GM12878 (cell line): Measurements from ENCODE around the gene PANX2. TPM values are rescaled to one million over a fixed set of nuclear protein-coding genes. Genes with fewer than 3 reads are reported as not detected.
A peak's percentile ranks its signal among the peaks of the same experiment; 100 is the strongest.

Experiments
- ATAC-seq: fragments of 200-7000 bp; cut with Tn5 transposase; 3 replicates; pipeline ENCODE4 v1.9.1; 2020; ENCODE audit warnings: mild to moderate bottlenecking, moderate library complexity
- BruUV-seq: library from RNA; stranded (reverse); fragments of 400-500 nt; replicated peaks from 2 replicates; lab custom pipeline; 2021; lab: Mats Ljungman, UMichigan
- CTCF ChIA-PET: fragments of 300-600 bp; sonication (Branson Sonifier 250); formaldehyde crosslinking; extraction: SDS; loops from one replicate; lab custom pipeline; 2021; ENCODE audit warnings: inconsistent platforms; lab: Yijun Ruan, JAX
- POLR2A ChIA-PET: fragments of 350-600 bp; formaldehyde crosslinking; extraction: SDS; loops from one replicate; lab custom pipeline; 2021; ENCODE audit warnings: inconsistent platforms; lab: Charles Lee
- RAD21 ChIA-PET: fragments of 300-600 bp; sonication (Branson Sonifier 250); formaldehyde crosslinking; loops from one replicate; lab custom pipeline; 2023; ENCODE audit warnings: antibody characterized with exemption; ENCODE audit not compliant: unreplicated experiment; lab: Charles Lee
- SMC1A ChIA-PET: fragments of 300-600 bp; sonication (Branson Sonifier 250); formaldehyde crosslinking; loops from one replicate; lab custom pipeline; 2023; ENCODE audit not compliant: unreplicated experiment, uncharacterized antibody; lab: Charles Lee
- DNase-seq: peaks from one replicate; pipeline ENCODE4 v3.0.0-alpha.2; 2011; ENCODE audit warnings: low read depth, low spot score
- FAIRE-seq: peaks from 3 replicates; lab custom pipeline; 2011; peaks lifted over from hg19 to GRCh38; lab: Jason Lieb, UNC
- H2AFZ ChIP-seq: 2 replicates; pipeline ENCODE4 v1.6.0; 2011; ENCODE audit warnings: low read depth, low read length, control low read depth; ENCODE audit not compliant: control insufficient read depth
- H3K27ac ChIP-seq: 2 replicates; pipeline ENCODE4 v1.5.1; 2011; ENCODE audit warnings: control low read depth; ENCODE audit not compliant: control insufficient read depth, insufficient read depth
- H3K27me3 ChIP-seq, 2 experiments: replicated peaks in 1 of 2; 2 replicates each; pipeline versions ENCODE4 v1.6.0 to v1.6.1; 2011; ENCODE audit warnings: low read length in 1 of 2; ENCODE audit not compliant: control insufficient read depth in 2 of 2, insufficient read depth in 2 of 2
- H3K36me3 ChIP-seq, 2 experiments: 2 replicates each; pipeline ENCODE4 v1.5.1; 2011; ENCODE audit warnings: low read length in 1 of 2; ENCODE audit not compliant: control insufficient read depth in 2 of 2, insufficient read depth in 2 of 2
- H3K4me1 ChIP-seq: 2 replicates; pipeline ENCODE4 v1.6.1; 2011; ENCODE audit warnings: mild to moderate bottlenecking, low read length, moderate library complexity, mixed read lengths; ENCODE audit not compliant: control insufficient read depth, insufficient read depth
- H3K4me2 ChIP-seq: 2 replicates; pipeline ENCODE4 v1.6.0; 2011; ENCODE audit warnings: control low read depth; ENCODE audit not compliant: control insufficient read depth, insufficient read depth
- H3K4me3 ChIP-seq: fragments of 200-600 bp; sonication (generic); 2 replicates; pipeline ENCODE4 v1.5.1; 2016
- H3K79me2 ChIP-seq: 2 replicates; pipeline ENCODE4 v1.6.0; 2011; ENCODE audit warnings: low read length; ENCODE audit not compliant: control insufficient read depth, insufficient read depth
- H3K9ac ChIP-seq: 2 replicates; pipeline ENCODE4 v1.8.0; 2011; ENCODE audit warnings: low read length, control low read depth, mixed read lengths; ENCODE audit not compliant: control insufficient read depth, insufficient read depth
- H3K9me3 ChIP-seq: replicated peaks from 3 replicates; pipeline ENCODE4 v1.5.1; 2011; ENCODE audit warnings: mild to moderate bottlenecking, low read length; ENCODE audit not compliant: control insufficient read depth, insufficient read depth
- H4K20me1 ChIP-seq: 2 replicates; pipeline ENCODE4 v1.6.0; 2011; ENCODE audit not compliant: control insufficient read depth, insufficient read depth
- DPF2 ChIP-seq: fragments of 450-650 bp; IDR thresholded peaks from 2 replicates; pipeline ENCODE4 v1.6.1; 2017; ENCODE audit warnings: mild to moderate bottlenecking
- EGR1 ChIP-seq, 2 experiments: IDR thresholded peaks; 1 replicate in 1 of 2; 2 replicates in 1 of 2; pipeline ENCODE4 v1.6.1; 2011 to 2012; ENCODE audit warnings: low read depth in 2 of 2, low read length in 2 of 2, borderline replicate concordance in 1 of 2, mild to moderate bottlenecking in 1 of 2, moderate library complexity in 1 of 2
- NFIC ChIP-seq: IDR thresholded peaks from 2 replicates; pipeline ENCODE4 v1.6.1; 2012; ENCODE audit warnings: low read depth, mild to moderate bottlenecking, inconsistent platforms, low read length, moderate library complexity
- PAX5 ChIP-seq: IDR thresholded peaks from 2 replicates; pipeline ENCODE4 v1.6.1; 2011; ENCODE audit warnings: low read depth, low read length, borderline replicate concordance
- POLR2AphosphoS2 ChIP-seq: IDR thresholded peaks from 2 replicates; pipeline ENCODE4 v1.6.1; 2011; ENCODE audit warnings: low read depth, mild to moderate bottlenecking, low read length, improper control_type of control experiment, moderate library complexity
- SRF ChIP-seq, 2 experiments: IDR thresholded peaks; 2 replicates each; pipeline ENCODE4 v1.6.1; 2011; ENCODE audit warnings: low read depth in 2 of 2, low read length in 2 of 2, mild to moderate bottlenecking in 1 of 2, moderate library complexity in 1 of 2
- TBL1XR1 ChIP-seq: IDR thresholded peaks from 2 replicates; pipeline ENCODE4 v1.6.1; 2012; ENCODE audit warnings: low read depth, low read length, improper control_type of control experiment
- WGBS: methylation state at CpG from one replicate; pipeline ENCODE4 v1.1.6; 2016; ENCODE audit warnings: low lambda C conversion rate; ENCODE audit not compliant: insufficient replicate concordance, insufficient coverage; ENCODE audit errors: missing lambda C conversion rate; 5-methylcytosine and 5-hydroxymethylcytosine counted together
- in situ Hi-C: fragments of 300-500 bp; cut with MboI; formaldehyde crosslinking; loops from 9 replicates; pipeline ENCODE4 v1.14.3; 2018; ENCODE audit warnings: mixed read lengths
- intact Hi-C: fragments of 100-400 bp; cut with micrococcal nuclease; formaldehyde crosslinking; loops from one replicate; pipeline ENCODE4 v1.14.2; 2022; ENCODE audit not compliant: unreplicated experiment
- polyA plus RNA-seq, 11 experiments: library from polyadenylated mRNA; depleted of rRNA in 4 of 11; unstranded in 6 of 11; stranded (reverse) in 5 of 11; fragments of >200 nt; fragmentation: Nextera tagmentation in 4 of 11; fragmentation: Illumina TruSeq in 1 of 11; extraction: Ambion mirVana in 4 of 11; extraction: Trizol in 1 of 11; gene quantifications; 1 replicate in 1 of 11; 2 replicates in 10 of 11; pipeline versions ENCODE4 v1.2.1 to v1.2.3, GENCODE V29; 2011 to 2016; ENCODE audit warnings: inconsistent platforms in 2 of 11, missing spikeins in 2 of 11, low read depth in 1 of 11
- total RNA-seq, 4 experiments: library from RNA; depleted of rRNA in 3 of 4; stranded (reverse); fragments of >200 nt in 3 of 4; fragmentation: Illumina TruSeq in 1 of 4; extraction: Trizol in 1 of 4; gene quantifications; 2 replicates each; pipeline versions ENCODE4 v1.2.1 to v1.2.3, GENCODE V29; 2013 to 2021
- TF ChIP-seq, protein P1 (sequence below): IDR thresholded peaks from 2 replicates; pipeline ENCODE4 v1.6.1; 2012; ENCODE audit warnings: low read length, inconsistent platforms
- TF ChIP-seq, protein P2 (sequence below): IDR thresholded peaks from 2 replicates; pipeline ENCODE4 v1.6.1; 2011; ENCODE audit warnings: low read depth, low read length, improper control_type of control experiment, borderline replicate concordance
- TF ChIP-seq, protein P3 (sequence below): fragments of 450-650 bp; conservative IDR thresholded peaks from 2 replicates; pipeline ENCODE4 v1.6.1; 2017; ENCODE audit warnings: mild to moderate bottlenecking, moderate library complexity
- TF ChIP-seq, protein P4 (sequence below): fragments of 450-650 bp; IDR thresholded peaks from 2 replicates; pipeline ENCODE4 v1.6.1; 2016; ENCODE audit warnings: mild to moderate bottlenecking
- TF ChIP-seq, protein P5 (sequence below): fragments of 150-350 bp; IDR thresholded peaks from 2 replicates; pipeline ENCODE4 v1.6.1; 2016; ENCODE audit warnings: low read depth, low read length

PANX2 gene
- total and polyA plus RNA-seq, 10 of the 15 experiments (the other 5 are each of a cell fraction or from before 2014, with no cell fraction given), result 0.04 to 0.44 (median 0.17) TPM; not detected in 5

DNA sequence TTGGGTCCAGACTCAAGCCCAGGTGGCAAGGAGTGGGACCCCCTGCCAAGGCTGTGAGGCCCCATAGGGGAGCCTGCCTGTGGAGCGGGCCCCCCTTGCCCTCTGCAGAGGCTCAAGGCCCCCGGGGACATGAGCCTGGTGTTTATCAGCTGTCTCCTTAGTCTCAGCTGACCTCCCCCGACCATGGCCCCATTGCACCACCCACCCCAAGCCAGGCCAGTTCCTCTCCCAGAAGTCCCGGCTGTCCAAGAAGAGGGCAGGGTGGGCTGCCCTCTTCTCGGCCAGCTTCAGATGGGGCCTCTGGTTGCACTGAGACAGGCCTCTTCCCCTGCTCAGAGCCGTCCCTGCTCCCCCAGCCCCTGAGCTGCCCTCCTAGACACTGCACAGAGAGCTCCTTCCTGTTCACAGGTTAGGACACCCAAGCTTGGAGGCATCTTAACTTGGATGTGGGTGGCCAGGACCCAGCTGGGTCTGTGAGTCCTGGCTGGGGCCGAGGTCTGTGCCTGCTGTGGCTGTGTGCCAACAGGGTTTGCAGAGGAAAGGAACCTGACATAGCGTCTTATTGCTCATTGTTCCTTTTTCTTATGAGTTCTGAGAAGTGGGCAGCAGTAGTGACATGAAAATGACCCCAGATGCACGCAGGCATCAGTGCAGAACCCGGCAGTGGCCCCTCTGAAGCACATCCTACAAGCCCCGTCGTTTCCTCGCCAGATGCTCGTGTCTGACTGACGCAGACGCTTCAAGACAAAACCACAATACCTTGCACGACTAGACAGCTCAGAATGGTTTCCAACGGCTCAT, 20.6 kb downstream of the PANX2 start:
- H3K27ac ChIP-seq, result peak overlapping the region; percentile 98
- peak overlapping the region; percentile 89 for H3K9ac ChIP-seq
- in situ Hi-C loops (no loop called here), intact Hi-C loops (loop anchor here (10.0 kb wide), 1 partner anchor 256 kb away; no protein-coding TSS in a partner anchor)
- H2AFZ ChIP-seq, result no peak overlapping the region
- WGBS, result 1% methylated on average over 18 of the region's 18 CpGs
- H3K4me3 ChIP-seq, result peak overlapping the region; percentile 64
- ChIA-PET SMC1A (no interaction called here), RAD21 (interaction anchor here (0.9 to 2.1 kb wide), 8 partner anchors 10 to 310 kb away, joined by 3 to 5 read pairs (median 4); no protein-coding TSS in a partner anchor), POLR2A (interaction anchor here (0.8 to 2.2 kb wide), 9 partner anchors 9 to 349 kb away, joined by 3 to 6 read pairs (median 3); no protein-coding TSS in a partner anchor), CTCF (interaction anchor here (0.7 to 2.1 kb wide), 6 partner anchors 12 to 151 kb away, joined by 3 to 5 read pairs (median 3); partner anchors contain the start of gene HDAC10)
- H3K79me2 ChIP-seq, result peaks cover 72% of the 10 kb centered on the region
- peaks cover 73% of the 10 kb centered on the region for H3K4me1 ChIP-seq
- H3K36me3 ChIP-seq, result peaks cover 0 to 27% of the 10 kb centered on the region in 2 experiments; a peak in 3 of 4 replicates
- H3K27me3 ChIP-seq, result no peaks in the 10 kb centered on the region
- FAIRE-seq, result peak; percentile 97
- no peaks in the 10 kb centered on the region for H3K9me3 ChIP-seq
- no peaks in the 10 kb centered on the region for H4K20me1 ChIP-seq
- ATAC-seq, result peak; percentile 57
- BruUV-seq, result TSS peak; percentile 63
- peak overlapping the region; percentile 90 for H3K4me2 ChIP-seq
- DNase-seq, result peak; percentile 85
- TF ChIP-seq POLR2AphosphoS2 (no peak; the same call in 1 of the 2 replicates), NFIC (no peak), EGR1 (IDR thresholded peaks at IDR 0.05; ENCODE audit: borderline replicate concordance in 1 of 2, low read depth in 2 of 2, low read length in 2 of 2) (peak in 1 of 2 experiments; percentile 24; a peak in 1 of 3 replicates), TBL1XR1 (peak; percentile 76; the same call in 1 of the 2 replicates), DPF2 (peak; percentile 16; the same call in 1 of the 2 replicates), SRF (IDR thresholded peaks at IDR 0.05; ENCODE audit: low read depth in 2 of 2, low read length in 2 of 2) (no peak), PAX5 (peak; percentile 95)
- TF ChIP-seq, protein P1, sequence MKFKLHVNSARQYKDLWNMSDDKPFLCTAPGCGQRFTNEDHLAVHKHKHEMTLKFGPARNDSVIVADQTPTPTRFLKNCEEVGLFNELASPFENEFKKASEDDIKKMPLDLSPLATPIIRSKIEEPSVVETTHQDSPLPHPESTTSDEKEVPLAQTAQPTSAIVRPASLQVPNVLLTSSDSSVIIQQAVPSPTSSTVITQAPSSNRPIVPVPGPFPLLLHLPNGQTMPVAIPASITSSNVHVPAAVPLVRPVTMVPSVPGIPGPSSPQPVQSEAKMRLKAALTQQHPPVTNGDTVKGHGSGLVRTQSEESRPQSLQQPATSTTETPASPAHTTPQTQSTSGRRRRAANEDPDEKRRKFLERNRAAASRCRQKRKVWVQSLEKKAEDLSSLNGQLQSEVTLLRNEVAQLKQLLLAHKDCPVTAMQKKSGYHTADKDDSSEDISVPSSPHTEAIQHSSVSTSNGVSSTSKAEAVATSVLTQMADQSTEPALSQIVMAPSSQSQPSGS, result no peak
- TF ChIP-seq, protein P2, sequence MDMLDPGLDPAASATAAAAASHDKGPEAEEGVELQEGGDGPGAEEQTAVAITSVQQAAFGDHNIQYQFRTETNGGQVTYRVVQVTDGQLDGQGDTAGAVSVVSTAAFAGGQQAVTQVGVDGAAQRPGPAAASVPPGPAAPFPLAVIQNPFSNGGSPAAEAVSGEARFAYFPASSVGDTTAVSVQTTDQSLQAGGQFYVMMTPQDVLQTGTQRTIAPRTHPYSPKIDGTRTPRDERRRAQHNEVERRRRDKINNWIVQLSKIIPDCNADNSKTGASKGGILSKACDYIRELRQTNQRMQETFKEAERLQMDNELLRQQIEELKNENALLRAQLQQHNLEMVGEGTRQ, result no peak
- TF ChIP-seq, protein P3, sequence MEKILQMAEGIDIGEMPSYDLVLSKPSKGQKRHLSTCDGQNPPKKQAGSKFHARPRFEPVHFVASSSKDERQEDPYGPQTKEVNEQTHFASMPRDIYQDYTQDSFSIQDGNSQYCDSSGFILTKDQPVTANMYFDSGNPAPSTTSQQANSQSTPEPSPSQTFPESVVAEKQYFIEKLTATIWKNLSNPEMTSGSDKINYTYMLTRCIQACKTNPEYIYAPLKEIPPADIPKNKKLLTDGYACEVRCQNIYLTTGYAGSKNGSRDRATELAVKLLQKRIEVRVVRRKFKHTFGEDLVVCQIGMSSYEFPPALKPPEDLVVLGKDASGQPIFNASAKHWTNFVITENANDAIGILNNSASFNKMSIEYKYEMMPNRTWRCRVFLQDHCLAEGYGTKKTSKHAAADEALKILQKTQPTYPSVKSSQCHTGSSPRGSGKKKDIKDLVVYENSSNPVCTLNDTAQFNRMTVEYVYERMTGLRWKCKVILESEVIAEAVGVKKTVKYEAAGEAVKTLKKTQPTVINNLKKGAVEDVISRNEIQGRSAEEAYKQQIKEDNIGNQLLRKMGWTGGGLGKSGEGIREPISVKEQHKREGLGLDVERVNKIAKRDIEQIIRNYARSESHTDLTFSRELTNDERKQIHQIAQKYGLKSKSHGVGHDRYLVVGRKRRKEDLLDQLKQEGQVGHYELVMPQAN, result no peak
- TF ChIP-seq, protein P4, sequence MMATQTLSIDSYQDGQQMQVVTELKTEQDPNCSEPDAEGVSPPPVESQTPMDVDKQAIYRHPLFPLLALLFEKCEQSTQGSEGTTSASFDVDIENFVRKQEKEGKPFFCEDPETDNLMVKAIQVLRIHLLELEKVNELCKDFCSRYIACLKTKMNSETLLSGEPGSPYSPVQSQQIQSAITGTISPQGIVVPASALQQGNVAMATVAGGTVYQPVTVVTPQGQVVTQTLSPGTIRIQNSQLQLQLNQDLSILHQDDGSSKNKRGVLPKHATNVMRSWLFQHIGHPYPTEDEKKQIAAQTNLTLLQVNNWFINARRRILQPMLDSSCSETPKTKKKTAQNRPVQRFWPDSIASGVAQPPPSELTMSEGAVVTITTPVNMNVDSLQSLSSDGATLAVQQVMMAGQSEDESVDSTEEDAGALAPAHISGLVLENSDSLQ, result peak; percentile 87
- TF ChIP-seq, protein P5, sequence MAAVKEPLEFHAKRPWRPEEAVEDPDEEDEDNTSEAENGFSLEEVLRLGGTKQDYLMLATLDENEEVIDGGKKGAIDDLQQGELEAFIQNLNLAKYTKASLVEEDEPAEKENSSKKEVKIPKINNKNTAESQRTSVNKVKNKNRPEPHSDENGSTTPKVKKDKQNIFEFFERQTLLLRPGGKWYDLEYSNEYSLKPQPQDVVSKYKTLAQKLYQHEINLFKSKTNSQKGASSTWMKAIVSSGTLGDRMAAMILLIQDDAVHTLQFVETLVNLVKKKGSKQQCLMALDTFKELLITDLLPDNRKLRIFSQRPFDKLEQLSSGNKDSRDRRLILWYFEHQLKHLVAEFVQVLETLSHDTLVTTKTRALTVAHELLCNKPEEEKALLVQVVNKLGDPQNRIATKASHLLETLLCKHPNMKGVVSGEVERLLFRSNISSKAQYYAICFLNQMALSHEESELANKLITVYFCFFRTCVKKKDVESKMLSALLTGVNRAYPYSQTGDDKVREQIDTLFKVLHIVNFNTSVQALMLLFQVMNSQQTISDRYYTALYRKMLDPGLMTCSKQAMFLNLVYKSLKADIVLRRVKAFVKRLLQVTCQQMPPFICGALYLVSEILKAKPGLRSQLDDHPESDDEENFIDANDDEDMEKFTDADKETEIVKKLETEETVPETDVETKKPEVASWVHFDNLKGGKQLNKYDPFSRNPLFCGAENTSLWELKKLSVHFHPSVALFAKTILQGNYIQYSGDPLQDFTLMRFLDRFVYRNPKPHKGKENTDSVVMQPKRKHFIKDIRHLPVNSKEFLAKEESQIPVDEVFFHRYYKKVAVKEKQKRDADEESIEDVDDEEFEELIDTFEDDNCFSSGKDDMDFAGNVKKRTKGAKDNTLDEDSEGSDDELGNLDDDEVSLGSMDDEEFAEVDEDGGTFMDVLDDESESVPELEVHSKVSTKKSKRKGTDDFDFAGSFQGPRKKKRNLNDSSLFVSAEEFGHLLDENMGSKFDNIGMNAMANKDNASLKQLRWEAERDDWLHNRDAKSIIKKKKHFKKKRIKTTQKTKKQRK, result no peak
